Cardiac septum (tissue), 1 donor: ENCODE measurements around the gene CALML4. TPM values are rescaled to one million over a fixed set of nuclear protein-coding genes. Genes with fewer than 3 reads are reported as not detected.
"Not testable (repeated sequence)": the region's sequence is repeated elsewhere in the genome, so short reads cannot be mapped to it uniquely, and the experiment has no call there.

Experiments used
- DNase-seq: peaks from one replicate; pipeline ENCODE4 v3.0.0-alpha.2; 2020; ENCODE audit warnings: low spot score
- intact Hi-C: fragments of 100-400 bp; cut with DNase I; formaldehyde crosslinking; loops from one replicate; pipeline ENCODE4 v1.14.0; 2022
- total RNA-seq: library from RNA; stranded (reverse); fragmentation: NEBNext Ultra II Directional; extraction: Animal tissue kit (Norgen Biotek cat#: 25700); gene quantifications from one replicate; pipeline ENCODE4 v1.2.1, GENCODE V29; 2021
- donor health status: DM: no; HTN: no; CAD: no.

CALML4 gene
- total RNA-seq, 1 donor from 2014 or later: 1.6 TPM

DNA sequence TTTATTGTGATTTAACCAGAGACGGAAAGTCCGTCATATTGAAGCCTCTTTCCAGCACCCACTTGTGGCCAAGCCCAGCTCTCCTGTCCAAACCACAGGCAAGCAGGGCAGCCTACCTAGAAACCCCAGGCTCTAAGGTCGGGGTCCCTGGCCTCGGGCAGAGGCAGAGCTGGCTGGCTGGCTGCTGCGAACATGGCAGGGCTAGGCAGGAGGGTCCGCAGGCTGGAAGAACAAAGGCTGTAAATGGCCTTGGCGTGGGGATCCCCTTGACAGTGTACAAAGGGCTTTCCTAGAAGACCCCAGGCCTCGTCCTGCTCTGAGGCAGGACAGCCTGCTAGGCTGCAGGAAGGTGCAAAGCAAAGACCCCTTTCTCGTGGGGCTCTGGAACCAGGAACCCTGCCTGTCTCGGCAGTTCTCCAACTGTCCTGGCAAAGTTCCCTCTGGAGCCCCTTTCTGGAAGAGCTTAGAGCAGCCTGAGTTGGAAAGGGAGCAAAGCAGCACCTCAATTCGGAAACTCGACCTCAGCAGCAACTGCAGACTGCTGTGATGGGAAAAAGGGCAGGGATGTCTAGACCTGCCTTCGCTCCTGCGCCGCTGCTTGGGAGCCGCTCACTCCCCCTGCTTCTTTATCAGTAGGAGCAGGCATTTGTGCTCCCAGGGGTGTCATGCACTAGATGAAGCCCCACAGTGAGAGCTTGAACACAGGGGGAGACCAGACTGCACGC, 8.5 kb downstream of the CALML4 start:
- intact Hi-C loops: no loop called here
- no peak for DNase-seq

DNA sequence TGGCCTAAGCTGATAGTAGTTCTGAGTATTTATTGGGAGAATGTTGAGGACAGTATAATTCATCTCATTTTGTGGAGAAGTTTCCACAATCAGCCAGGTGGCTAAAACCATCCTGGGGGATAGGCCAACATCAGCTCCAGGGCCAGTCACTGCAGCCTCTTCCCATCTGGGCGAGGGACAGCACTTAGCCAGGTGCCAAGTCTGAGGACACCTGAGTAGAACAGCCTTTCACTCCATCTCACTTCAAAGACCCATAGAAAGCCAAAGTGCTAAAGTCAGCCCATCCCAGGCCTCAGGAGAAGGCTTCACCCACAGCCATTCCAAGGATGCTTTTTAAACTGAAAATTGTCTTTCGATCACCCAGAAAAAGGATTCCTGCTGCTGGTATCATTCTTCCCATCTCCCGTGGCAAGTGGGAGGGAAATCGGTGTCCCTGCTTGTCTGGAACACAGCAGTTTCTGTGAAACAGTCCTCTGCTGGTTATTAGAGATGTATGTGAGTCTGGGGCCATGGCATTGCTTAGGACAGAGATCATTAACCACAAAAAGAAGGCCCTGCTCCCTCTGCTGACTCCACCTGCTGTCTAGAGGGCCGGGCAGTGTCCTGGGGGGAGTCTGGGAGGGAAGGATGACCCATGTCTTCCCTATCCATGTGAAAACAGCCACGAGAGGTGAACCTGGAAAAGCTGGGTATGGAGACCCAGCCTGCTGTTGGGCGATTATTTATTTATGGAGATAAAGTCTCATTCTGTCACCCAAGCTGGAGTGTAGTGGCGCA, 9.6 kb downstream of the CALML4 start:
- intact Hi-C loops: no loop called here

DNA sequence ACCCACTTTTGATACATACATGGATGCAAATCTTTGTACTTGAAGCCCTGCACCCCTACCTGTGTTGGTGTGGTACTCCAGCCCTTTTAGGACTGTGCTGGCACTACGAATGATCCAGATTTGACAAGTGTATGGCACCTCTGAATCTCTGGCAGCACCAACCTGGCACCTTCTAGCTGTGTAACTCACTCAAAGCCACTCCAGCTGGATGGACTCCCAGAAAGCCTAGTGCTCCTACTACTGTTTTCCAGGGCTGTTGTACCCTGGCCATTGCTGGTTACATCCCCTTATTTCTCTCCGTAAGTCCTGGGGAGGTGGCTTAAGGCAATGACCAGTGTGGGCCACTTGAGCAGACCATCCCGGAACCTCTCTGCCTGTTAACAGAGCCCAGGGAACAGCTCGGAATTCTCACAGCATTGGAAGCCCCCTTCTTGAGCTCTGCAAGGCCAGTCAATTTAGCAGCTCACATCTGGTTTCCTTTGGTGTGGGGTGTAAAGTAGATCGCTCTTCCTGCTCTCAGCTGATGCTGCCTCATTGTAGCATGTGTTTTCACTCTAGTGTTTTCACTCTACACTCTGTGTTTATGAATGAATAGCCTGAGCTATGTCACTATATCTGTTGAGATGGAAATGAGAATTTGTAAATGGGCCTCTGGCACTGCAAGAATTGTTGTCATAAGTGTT, 12.2 kb downstream of the CALML4 start:
- intact Hi-C loops: no loop called here
- DNase-seq: no peak

More for the DNA sequence above, 9.6 kb downstream of the CALML4 start:
- no peak for DNase-seq

DNA sequence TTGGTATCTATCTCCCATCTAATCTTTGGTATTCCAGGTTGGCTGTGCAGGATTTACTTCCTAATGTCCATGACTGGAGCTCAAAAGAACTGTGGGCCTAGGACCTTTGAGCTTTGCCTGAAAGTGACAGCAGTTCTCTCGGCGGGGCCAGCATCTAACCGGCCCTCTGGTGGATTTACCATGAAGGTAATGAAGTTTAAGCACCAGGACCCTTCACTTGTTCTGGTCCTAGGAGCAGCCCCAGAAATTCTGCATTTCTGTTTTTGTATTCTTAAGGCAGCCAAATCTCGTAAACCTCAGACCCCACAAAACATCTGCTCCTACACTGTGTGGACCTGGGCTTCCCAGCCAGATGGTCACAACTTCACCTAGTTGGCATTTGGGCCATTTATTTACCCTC, 13.0 kb downstream of the CALML4 start:
- intact Hi-C loops: no loop called here
- no peak for DNase-seq

DNA sequence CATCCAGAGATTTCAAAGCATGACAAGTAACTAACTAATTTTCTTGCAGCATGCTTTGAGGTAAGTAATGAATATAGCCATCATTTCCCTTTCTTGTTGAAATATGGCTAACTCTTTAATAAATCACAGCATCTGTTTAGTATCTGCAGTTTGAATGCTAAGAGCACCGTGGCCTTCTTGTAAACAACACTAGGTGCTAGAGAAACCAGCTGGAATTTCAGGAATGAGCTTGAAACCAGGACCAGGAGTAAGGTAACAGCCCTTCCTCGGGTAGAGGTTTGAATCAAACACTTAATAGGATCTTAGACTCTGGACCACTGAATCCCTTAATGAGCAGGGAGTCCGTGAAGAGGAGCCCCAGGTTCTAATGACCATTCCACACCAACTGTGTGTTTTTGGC, 13.6 kb downstream of the CALML4 start:
- intact Hi-C loops: no loop called here
- no peak for DNase-seq

DNA sequence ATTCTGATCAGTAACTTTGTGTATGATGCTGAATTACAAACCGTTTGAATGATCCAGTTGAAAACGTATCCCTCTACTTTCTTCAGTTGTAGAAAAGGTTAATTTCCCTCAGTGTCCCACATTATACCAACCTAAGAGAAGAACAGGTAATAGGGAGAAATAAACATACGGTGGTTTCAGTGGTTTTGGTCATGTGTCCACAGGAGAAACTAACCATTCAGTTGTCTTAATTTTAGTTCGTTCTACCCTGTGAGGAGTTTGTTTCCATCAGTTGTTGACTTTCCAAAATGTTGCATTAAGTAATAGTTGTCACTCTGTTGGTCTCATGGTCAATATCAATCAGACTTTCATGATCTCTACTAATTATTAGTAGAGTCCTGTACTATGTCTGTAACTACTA, 15.1 kb downstream of the CALML4 start:
- DNase-seq: no peak
- intact Hi-C loops: no loop called here

DNA sequence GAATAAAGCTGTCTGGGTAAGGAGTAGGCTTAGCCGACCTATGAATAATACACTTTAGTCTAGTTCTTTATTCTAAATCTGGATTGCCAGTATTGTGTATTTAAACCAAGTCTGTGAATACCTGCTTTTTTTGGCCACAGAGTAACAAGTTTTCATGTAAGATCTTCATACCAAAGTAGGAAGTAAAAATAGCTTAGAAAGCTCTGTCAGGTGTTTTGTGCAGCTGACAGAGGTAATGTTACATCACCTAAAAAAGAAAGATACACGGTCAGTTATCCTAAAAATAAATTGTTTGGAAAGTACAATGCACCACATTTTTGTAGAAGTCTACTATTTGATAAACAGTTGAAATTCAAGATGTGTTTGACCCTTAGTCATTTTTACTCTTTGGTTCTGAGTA, 16.5 kb downstream of the CALML4 start:
- intact Hi-C loops: no loop called here
- no peak for DNase-seq

DNA sequence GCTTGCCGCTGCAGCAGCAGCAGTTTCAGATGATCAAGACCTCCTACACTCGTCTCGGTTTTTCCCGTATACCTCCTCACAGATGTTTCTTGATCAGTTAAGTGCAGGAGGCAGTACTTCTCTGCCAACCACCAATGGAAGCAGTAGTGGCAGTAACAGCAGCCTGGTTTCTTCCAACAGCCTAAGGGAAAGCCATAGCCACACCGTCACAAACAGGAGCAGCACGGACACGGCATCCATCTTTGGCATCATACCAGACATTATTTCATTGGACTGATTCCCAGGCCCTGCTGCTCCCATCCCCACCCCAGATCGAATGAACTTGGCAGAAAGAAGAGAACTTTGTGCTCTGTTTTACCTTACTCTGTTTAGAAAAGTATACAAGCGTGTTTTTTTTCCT, 17.6 kb downstream of the CALML4 start:
- intact Hi-C loops: no loop called here
- no peak for DNase-seq

DNA sequence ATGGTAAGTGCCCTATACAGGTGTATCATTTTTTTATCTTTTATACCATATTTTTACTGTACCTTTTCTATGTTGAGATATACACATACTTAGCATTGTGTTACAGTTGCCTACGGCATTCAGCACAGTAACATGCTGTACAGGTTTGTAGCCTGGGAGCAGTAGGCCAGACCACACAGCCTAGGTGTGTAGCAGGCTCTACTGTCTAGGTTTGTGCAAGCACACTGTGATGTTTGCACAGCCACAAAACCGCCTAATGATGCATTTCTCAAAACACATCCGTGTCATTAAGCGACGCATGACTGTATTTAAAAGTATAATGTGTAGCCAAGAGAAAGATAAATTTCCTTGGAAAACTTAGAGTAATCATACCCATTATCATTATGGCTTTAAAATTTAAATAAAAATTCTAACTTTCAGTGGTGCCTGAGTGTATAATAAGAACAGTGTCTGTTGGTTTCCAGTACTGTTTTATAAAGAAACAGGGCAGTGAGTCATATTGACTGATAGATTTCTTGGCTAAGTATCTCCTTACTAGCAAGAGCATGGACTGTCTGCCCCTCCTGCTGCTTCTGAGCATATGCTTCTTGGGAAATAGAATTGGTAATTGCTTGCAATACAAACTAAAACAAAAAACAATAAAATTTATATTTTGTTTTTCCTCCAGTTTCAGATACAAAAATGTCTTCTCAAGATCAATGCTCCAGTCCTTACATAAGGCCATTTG, 18.3 kb downstream of the CALML4 start:
- DNase-seq: no peak
- intact Hi-C loops: no loop called here

DNA sequence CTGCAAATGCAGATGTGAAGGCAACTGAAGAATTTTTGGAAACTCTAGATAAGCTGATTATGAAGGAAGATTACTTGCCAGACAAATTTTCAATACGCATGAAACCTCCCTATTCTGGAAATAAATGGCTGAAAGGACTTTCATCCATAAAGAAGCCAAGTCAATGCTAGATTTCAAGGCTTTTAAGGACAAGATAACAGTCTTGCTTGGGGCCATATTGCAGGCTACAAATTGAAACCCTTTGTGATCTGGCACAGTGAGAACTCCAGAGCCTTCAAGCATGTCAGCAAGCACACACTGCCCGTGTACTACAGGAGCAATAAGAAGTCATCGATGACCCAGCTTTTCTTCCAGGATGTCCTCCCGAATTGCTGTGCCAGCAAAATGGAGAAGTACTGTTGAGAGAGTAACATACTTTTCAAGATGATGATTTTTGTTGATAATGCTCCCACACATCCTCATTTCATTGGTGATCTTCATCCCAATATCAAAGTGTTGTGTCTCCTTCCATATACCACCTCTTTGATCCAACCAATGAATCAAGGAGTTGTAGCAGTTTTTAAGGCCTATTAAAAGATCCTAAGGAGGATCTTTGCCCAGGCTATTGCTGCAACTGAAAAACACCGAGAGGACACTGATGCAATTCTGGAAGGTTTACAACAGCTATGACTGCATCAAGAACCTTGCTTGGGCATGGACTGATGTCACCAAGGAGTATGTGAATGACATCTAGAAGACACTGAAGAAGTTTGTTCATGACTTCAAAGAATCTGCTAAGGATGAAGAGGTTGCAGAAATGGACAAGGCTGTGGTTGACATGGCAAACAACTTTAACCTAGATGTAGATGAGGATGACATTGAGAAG, 20.3 kb downstream of the CALML4 start:
- intact Hi-C loops: no loop called here
- DNase-seq: no peak

DNA sequence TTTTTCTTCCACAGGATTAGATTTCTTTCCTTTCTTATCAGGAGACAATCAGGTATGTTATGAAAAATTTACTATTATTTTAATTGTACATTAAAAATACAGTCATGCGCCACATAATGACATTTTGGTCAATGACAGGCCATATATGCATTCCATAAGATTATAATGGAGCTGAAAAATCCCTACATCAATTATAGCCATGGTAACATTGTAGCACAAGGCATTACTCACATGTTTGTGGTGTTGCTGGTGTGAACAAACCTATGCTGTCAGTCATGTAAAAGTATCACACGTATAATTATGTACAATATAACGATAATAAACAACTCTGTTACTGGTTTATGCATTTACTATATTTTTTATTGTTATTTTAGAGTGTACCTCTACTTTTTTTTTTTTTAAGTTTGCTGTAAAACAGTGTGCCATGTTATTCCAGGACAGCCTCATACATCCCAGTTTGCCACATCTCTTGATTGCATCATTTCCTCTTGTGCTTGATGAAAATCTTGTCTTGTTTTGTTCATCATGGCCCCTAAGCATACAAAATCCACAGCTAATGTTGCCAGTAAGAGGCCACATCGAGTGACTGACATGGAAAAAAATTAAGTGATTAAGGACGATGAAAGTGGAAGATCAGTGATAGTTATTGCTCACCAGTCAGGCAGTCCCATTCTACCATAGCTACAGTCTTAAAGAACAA, 21.4 kb downstream of the CALML4 start:
- DNase-seq: no peak
- intact Hi-C loops: no loop called here

DNA sequence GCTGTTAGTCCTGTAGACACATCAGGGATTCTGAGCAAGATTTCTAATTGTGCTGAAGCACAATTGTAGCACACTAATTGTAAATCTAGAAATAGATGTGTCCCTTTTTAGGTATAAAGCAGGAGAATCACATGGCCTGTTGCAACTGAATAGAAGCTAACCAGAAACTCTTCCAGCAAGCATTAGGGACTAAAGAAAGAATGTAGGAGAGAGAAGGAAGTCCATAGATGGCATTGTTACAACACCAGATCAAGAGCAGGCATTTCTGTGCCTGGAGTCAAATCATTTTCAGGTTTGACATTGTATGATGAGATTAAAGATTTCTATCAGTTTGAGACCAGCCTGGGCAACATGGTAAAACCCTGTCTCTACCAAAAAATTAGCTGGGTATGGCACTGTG, 27.4 kb downstream of the CALML4 start:
- intact Hi-C loops: no loop called here

DNA sequence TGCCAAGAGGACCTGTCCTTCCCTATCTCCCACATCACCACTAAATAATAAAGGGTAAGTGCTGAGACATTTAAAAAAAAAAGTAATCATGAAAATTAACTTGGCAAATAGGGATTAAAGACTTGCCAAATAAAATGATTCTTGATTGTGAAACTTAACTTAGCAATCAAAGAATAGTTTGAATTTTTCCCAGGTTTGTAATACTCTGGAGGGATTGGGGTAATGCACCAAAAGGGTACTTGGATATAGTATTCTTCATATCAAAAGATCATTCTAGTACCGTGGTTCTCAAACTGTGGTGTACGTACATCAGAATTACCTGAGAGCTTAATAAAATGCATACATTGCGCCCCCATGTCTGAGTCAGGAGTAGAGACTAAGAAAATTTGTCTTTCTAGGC, 28.5 kb downstream of the CALML4 start:
- intact Hi-C loops: no loop called here
- DNase-seq: no peak

More for the DNA sequence above, 27.4 kb downstream of the CALML4 start:
- no peak for DNase-seq

DNA sequence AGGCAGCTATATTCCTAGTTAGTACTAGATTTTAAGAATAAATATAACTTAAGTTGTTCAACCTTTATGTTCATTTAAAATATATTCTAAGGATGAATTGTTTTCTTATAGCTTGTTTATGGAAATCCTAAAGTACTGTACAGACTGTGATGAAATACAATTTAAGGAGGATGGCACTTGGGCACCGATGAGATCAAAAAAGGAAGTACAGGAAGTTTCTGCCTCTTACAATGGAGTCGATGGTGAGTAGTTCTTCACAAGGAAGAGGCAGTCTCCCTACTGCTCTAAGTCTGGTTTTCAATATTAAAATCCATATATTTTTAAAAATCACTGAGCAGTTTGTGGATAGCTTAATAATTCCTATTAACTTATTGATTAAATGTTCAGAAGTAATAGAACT, 29.6 kb downstream of the CALML4 start:
- intact Hi-C loops: no loop called here
- DNase-seq: no peak

DNA sequence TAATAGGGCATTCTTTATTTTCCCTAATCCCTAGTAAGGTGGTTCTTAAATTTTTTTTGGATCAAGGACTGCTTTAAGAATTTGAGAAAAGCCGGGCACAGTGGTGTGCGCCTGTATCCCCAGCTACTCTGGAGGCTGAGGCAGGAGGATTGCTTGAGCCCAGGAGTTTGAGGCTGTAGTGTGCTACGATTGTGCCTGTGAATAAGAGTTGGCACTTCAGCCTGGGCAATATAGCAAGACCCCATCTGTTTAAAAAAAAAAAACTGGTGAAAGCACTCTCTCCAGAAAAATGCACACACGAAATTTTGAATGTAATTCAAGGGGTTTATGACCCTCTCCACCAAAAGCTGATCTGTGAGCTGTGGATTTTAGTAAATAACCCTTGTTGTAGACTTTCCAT, 32.0 kb downstream of the CALML4 start:
- no peak for DNase-seq
- intact Hi-C loops: no loop called here

DNA sequence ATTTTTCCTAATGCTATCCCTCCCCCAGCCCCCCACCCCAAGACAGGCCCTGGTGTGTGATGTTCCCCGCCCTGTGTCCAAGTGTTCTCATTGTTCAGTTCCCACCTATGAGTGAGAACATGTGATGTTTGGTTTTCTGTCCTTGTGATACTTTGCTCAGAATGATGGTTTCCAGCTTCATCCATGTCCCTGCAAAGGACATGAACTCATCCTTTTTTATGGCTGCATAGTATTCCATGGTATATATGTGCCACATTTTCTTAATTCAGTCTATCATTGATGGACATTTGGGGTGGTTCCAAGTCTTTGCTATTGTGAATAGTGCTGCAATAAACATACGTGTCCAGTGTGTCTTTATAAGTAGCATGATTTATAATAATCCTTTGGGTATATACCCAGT, 33.1 kb downstream of the CALML4 start:
- intact Hi-C loops, DNase-seq: not testable (repeated sequence)

DNA sequence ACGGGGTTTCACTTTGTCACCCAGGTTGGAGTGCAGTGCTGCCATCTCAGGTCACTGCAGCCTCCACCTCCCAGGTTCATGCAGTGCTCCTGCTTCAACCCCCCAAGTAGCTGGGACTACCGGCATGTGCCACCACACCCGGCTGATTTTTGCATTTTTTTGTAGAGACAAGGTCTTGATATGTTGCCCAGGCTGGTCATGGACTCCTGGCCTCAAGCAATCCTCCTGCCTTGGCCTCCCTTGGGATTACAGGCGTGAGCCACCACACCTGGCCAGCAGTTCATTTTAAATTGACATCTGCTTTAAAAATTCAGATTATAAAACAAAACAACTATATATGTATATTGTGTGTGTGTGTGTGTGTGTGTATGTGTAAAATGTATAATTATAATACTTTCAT, 38.3 kb downstream of the CALML4 start:
- DNase-seq: no peak
- intact Hi-C loops: loop anchor here (10.0 kb wide), 1 partner anchor 712 kb away; no protein-coding TSS in a partner anchor

DNA sequence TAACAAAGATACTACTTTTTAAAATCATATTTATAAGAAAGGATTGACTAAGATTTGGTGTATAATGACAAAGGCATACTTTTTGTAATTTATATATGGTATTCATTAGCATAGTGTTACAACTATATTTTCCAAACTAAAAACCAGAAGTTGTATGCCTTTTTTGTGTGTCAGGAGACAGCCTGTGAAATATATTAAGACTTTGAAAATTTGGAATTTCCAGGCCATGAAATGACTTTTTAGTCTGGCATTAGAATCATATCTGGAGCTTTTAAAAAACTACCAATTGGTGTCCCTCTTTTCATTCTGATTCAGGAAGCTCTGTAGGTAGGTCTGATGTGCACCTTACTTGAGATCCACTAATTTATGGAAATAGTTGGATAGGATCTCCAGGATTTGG, 41.9 kb downstream of the CALML4 start:
- intact Hi-C loops: loop anchor here (5.0 to 10.0 kb wide), 2 partner anchors 44 to 708 kb away; partner anchors contain the start of gene CALML4
- no peak for DNase-seq
